Left kidney (tissue), 8 donors: ENCODE results near the gene ASPHD1. TPM values are rescaled to one million over a fixed set of nuclear protein-coding genes. Genes with fewer than 3 reads are reported as not detected.
"Not testable (repeated sequence)": the region's sequence is repeated elsewhere in the genome, so short reads cannot be mapped to it uniquely, and the experiment has no call there.

Experiments
- DNase-seq: peaks from one replicate; pipeline ENCODE4 v3.0.0-alpha.2; 2013
- long read RNA-seq, 8 donors: transcript quantifications; one replicate each; lab custom pipeline, GENCODE V29; 2026
- polyA plus RNA-seq: library from polyadenylated mRNA; unstranded; fragments of 120-200 nt; gene quantifications from one replicate; pipeline ENCODE4 v1.2.1, GENCODE V29; 2013; ENCODE audit not compliant: insufficient read length

ASPHD1 gene, protein sequence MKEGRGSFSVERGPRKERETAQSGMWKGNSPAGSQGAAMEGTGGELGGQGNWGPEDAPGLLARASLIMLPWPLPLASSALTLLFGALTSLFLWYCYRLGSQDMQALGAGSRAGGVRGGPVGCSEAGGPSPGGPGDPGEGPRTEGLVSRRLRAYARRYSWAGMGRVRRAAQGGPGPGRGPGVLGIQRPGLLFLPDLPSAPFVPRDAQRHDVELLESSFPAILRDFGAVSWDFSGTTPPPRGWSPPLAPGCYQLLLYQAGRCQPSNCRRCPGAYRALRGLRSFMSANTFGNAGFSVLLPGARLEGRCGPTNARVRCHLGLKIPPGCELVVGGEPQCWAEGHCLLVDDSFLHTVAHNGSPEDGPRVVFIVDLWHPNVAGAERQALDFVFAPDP
- 0.86 TPM for polyA plus RNA-seq
- long read RNA-seq, donor 1, result 0 reads
- long read RNA-seq, donor 2, partial matches to known transcripts, result 0 of 1 reads
- long read RNA-seq, donor 2, other reads (novel, unspliced or antisense), result 0 of 1 reads
- long read RNA-seq, donor 3, partial matches to known transcripts, result 0 of 7 reads
- long read RNA-seq, donor 3, other reads (novel, unspliced or antisense), result 6 of 7 reads
- long read RNA-seq, donor 4, result 0 reads
- long read RNA-seq, donor 5, partial matches to known transcripts, result 0 of 2 reads
- long read RNA-seq, donor 5, other reads (novel, unspliced or antisense), result 0 of 2 reads
- long read RNA-seq, donor 6, partial matches to known transcripts, result 0 of 2 reads
- long read RNA-seq, donor 6, other reads (novel, unspliced or antisense), result 0 of 2 reads
- long read RNA-seq, donor 7, partial matches to known transcripts, result 0 of 2 reads
- long read RNA-seq, donor 7, other reads (novel, unspliced or antisense), result 0 of 2 reads
- long read RNA-seq, donor 8, partial matches to known transcripts, result 0 of 1 reads
- long read RNA-seq, donor 8, other reads (novel, unspliced or antisense), result 0 of 1 reads

DNA sequence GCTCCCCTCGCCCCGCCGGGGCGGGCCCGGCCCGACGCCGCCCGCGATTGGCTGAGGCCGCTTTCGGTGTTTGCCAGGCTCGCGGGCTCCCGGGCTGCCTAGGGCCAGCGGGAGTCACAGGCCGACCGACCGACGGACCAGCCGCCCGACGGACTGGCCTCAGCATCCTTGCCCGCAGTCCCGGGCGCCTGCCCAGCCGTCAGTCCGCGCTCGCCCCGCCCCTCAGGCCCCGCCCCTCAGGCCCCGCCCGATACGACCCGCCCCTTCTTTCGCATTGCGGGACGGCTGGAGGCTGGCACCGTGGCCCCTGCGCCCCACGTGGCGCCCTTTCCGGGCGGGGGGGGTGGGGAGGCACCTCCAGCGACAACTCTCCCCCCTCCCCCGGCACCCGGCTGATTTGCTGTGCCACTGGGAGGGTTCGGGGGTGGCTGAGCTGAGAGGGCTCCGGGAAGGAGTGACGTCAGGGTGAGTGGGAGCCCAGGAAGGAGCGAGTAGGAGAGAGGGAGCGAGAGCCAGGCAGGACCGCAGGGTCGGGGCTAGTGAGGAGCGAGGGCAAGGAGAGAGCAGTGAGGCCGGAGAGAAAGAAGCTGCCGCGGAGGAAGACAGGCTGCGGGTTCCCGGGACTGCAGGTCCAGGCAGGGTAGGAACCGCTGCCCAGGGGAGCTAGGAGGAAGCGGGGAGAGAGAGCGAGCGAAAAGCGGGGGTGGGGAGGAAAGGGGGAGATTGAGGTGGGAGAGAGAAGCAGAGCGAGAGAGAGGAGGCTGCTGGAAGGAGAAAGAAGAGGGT is at the start of gene ASPHD1:
Gene ASPHD1, plus strand, starts transcription at position 387 of the 786 bp plus-strand sequence. CDS start 484 bp downstream, outside the sequence.
- peak; percentile 47 for DNase-seq

DNA sequence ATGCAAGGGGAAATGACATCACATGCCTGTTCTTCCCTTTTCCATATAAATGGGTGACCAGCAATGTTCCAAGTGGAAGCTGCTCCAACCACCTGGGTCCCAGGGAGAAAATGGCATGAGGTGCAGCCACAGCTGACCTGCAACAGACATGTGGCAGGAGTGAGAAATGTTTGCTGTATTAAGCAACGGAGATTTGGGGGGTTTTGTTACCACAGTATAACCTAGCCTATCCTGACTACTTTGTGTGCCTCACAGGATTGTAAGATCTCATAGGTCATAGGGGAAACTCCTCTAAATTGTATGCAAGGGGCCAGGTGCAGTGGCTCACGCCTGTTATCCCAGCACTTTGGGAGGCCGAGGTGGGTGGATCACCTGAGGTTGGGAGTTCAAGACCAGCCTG is 49.3 kb upstream of the ASPHD1 start:
- DNase-seq, result no peak

DNA sequence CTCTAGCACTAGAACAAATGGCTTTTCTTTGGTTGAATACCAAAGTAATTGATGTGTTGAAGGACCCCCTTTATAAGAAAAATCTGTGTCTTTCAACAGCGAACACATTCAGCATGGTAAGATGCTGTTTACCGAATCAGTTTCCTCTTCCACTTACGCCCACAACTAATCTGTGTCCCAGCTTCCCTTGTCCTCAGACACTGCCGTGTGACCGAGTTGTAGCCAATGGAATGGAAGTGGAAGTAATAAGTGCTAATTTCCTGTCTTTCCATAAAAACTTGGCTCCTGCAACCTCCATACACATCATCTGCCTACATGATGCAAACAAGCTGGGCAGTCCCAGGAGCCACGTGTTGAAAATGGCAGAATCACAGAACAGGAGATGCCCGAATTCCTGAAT is 47.6 kb upstream of the ASPHD1 start:
- DNase-seq, result peak; percentile 20

DNA sequence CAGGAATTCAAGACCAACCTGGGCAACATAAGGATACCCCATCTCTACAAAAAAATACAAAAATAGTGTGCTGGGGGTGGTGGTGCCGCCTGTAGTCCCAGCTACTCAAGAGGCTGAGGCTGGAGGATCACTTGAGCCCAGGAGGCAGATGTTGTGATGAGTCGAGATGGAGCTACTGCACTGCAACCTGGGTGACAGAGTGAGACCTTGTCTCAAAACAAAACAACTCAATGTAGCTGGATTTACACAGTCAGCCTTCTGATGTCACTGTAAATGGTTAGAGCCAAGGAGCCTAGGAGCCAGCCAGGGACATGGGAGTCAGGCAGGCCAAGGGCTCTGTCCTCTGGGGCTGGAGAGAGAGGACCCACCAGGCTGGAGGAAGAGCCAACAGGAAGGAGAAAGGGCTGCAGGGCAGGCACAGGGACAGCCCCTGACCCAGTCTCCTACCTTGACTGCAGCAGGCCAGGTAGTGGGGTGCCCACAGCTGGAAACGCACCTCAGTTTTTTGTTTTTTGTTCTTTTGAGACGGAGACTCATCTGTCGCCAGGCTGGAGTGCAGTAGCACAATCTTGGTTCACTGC is 45.7 kb upstream of the ASPHD1 start:
- DNase-seq, result no peak

DNA sequence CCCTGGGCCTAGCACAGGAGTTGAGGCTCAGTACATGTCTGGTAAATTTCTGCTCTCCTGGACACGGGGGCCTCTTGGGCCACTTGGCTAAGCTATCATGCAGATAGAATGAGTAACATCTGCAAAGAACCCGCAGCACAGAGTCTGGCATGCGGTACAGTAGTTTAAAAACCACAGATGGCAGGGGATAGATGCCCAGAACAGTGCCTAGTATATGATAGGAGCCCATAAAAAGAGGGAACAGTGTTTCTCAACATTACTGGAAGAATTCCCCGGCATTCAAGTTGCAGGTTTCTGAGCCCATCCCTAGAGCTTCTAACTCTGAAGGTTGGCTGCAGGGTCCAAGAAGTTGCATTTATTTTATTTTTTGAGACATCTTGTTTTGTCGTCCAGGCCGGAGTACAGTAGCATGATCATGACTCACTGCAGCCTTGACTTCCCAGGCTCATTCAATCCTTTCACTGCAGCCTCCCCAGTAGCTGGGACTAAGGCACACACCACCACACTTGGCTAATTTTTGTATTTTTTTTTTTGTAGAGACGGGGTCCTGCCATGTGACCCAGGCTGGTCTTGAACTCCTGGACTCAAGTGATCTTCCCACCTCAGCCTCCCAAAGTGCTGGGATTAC is 43.0 kb upstream of the ASPHD1 start:
- no peak for DNase-seq

DNA sequence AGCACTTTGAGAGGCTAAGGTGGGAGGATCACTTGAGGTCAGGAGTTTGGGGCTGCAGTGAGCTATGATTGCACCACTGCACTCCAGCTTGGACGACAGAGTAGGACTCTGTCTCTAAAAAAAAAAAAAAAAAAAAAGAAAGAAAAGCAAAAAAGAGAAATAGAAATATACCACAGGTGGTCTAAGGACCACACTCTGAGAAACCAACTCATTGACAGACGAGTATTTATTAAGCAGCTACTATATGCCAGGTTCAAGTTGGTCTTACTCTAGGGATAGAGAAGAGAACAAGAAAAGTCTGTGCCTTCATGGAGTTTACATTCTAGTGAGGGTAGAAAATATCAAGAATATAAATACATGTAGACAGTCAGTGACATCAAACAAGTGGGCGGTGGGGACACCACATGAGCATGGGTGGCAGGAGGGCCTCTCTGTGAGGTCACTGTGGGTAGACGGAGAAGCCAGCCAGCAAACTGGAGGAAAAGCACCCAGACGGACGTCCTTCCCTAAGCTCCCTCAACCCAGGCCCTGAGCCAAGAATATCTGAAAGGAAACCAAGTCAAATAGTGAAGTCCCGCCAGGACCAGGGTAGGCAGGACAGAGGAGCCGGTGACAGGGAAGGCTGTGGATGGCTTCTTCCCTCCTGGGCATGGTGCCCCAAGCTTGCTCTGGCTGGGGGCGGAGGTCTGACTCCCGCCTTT is 42.0 kb upstream of the ASPHD1 start:
- DNase-seq, result no peak

DNA sequence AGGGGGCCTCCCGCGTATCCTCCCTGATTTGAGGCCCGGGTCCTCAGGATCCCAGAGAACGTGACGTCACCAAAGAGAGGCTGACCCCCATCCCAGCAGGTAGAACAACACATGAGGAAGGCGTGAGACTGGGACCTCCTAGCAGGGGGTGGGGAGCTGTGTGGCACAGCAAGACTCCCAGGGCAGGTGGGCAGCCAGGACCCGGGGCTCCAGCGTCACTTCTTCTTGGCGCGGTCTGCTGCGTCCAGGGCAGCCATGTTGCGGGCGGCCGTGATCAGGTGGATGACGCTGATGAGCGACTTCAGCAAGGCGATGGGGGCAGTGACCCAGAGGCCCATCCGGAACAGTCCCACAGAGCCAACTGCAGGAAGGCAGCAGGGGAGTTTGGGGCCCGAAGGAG is 41.3 kb upstream of the ASPHD1 start:
- no peak for DNase-seq

DNA sequence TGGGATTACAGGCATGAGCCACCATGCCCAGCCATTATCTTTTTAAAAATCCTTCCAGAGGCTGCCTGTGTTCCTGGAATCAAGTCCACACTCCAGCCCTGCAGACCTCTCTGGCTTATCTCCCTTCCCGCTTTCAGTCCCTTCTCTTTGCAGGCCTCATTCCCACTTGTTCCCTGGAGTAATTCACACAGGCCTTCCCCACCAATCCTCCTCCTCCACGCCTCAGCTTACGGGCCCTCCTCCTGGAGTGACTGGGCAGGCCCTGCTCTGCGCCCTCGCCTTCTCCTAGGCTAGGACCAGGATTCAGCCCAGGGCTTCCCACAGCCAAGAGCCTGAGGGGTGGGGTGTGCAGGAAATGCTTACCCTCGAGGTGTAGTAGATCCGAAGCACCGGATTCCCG is 40.1 kb upstream of the ASPHD1 start:
- DNase-seq, result no peak

DNA sequence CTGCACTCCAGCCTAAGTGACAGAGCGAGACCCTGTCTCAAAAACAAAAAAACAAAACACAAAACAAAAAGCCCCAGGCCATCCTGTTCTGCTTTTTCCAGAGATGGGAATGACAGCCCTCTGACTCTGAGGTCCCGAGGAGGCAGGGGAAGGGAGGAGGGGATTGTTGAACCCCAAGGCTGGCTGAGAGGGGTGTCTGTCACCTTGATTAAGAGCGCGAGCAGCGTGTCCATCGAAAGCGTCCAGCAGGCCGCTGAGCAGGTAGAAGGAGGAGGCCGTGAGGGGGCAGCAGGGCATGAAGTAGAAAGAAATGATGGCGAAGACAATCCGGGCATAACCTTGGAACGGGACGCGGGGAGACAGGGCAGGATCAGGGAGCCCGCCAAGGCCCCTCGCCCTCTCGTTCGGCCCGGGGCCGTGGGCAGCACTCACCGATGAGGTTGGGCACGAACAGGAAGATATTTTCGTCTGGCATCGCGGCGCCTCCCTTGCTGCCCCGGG is 37.9 kb upstream of the ASPHD1 start:
- peak; percentile 18 for DNase-seq

DNA sequence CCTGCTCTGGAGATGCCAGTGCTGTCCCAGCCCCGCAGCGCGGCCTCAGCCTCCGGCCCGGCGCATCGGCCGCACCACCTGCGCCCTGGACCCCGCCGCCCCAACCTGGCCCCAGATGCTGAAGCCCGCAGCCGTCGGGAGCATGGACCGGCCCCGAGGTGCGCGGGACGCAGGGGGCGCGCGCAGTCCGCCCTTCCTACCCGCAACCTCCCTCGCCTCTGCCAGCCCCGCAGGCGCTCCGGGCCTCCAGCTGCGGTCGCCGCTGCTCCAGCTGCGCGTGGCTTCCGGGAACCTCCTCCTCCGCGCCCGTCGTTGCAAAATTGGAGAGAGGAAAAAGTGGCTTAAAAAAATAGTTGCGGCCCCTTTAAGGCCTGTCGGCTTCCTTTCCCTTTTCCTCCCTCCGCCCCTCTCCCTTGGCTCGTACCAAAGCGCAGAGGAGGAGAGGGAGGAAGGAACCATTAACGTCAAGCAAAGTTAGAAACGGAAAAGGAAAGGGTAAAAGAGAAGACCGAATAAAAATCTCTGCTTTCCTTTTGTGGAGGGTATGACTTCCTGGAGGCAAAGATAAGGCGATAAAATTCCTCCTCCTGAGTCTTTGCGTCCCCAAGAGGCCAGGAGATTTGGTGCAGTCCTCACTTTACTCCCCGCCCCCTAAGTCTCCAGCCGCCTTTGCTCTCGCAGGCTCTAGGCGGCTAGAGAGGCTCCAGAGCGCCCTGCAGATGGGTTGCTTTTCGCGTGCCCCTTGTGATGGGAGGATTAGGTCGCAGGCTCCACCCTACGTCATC is 37.2 kb upstream of the ASPHD1 start, which contains the start of gene CDIPT:
Gene CDIPT, minus strand, starts transcription at position 343 of the 785 bp plus-strand sequence. CDS start 369 bp downstream, outside the sequence.
- peak; percentile 97 for DNase-seq

DNA sequence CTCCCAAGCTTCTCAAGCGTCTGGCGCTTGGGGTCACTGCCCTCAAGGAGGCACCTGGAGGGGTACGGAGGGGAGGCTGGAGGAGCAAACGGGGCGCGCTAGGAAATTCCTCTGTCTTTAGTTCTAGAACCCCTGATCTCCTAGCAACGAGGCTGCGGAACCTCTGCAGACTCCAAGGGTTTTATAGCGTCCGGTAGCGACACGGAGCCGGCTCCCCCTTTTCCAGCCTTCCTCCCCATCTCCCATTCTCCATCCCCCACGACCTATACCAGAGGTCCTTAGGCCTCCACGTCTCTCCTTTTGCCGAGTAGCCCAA is 36.7 kb upstream of the ASPHD1 start:
- DNase-seq, result no peak

DNA sequence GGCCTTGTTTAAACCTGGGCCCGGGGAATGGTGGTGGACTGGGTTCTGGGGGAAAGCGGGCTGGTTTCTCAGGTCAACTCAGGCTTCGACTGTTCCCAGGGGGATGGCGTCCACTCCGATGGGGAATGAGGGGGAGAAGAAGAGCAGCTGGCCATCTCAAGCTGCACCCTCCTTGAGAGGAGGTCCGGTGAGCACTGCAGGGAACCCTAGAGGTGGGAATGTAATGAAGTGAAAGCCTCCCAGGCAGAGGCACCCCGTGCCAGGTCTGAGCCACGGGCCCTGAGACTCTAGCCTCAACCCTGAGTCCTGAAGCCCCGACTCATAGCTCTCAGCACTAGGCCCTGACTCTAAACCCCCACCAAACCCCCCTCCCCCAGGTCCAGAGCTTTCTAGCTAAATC is 36.1 kb upstream of the ASPHD1 start:
- no peak for DNase-seq

DNA sequence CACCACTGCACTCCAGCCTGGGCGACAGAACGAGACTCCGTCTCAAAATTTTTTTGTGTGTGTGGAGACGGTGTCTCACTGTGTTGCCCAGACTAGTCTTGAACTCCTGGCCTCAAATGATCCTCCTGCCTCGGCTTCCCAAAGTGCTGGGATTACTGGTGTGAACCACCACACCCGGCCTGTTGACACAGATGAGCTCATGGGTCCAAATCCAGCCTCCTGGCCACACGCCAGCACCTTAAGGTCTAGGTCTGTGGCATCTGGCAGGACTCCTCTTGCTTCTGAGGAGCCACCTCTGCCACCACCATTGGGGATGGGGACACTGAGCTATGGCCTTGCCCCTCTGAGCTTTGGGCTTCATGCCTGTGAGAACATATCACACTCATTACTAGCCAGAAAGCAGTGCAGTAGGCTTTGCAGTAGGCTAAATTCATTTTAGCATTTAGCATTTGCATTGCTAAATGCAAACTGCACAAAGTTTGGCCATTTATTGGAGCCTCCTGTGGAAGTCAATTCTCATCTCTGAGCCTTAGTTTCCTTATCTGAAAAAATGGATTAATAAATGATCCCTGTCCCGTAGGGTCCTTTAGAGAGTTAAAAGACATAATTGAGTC is 31.8 kb upstream of the ASPHD1 start:
- no peak for DNase-seq

DNA sequence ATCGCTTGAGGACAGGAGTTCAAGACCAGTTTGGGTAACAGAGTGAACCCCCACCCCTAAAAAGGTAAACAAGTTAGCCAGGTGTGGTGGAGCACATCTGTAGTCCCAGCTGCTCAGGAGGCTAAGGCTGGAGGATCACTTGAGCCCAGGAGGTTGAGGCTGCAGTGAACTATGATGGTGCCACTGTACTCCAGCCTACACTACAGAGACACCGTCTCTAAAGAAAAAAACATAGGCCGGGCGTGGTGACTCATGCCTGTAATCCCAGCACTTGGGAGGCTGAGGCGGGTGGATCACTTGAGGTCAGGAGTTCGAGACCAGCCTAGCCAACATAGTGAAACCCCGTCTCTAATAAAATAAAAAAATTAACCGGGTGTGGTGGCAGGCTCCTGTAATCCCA is 31.2 kb upstream of the ASPHD1 start:
- DNase-seq, result not testable (repeated sequence)

DNA sequence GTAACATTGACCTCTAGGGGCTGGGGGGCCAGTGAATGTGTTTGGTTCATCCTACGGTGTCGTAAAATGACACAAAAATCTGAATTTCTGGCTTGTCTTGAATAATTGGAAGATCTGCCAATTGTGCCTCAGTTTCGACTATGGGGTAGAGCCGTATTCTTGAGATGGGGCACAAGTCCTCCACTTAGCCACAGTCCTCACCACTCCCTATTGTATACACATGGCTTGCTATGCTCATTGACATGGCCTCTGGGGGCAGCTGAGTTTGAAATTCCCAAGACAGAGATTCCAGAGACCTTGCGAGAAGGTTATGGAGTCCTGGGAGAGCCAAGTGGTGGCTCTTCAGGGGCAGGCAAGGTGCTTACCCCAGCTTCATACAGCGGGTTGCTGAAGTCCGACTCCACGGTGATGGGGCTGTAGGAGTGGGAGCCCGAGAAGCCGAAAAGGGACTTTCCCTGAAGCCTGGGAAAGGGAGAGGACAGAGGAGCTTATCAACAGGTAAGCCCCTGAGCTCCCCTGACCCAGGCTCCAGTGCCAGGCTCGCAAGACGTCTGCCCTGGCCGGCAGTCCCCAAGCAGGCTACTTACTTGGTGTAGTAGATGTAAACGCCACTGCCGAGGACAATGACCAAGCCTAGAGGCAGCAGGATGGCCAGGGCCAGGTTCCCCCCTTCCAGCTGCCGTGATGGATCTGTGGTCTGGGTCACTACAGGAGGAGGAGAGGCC is 28.3 kb upstream of the ASPHD1 start:
- no peak for DNase-seq

DNA sequence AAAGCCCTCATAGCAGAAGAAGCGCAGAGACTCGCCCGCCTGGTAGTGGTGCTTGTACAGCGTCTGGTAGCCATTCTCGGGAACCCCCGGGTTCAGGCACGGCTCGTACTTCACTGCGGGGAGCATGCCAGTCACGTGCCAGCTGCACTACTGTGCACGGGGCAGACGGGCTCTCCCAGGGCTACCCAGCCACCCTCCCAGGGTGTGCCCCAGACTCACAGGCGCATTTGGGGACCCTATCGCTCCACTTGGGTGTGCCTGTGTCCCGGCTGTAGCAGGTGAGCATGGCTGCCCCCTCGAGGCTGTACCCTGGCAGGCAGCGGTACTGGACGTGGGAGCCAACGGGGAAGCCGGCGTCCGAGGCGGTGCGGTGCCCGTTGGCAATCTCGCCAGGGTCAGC is 27.0 kb upstream of the ASPHD1 start:
- no peak for DNase-seq

DNA sequence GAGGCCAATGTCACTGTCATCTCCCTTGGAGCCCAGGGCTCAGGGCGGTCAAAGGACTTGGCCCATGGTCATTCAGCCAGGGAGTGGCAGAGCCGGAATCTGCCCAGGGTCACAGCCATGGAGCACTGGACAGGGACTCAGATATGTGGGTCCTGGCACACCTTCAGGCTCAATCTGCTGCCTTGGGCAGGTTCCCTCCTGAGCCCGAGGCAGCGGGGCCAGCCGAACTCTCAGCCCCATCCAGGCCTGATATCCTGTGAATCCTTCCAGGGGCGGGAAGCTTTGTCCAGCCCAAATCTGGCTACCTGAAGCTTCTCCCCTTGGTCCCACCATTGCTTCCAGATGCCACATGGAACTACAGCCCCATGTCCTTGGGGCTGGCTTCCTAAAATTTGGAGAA is 25.1 kb upstream of the ASPHD1 start:
- DNase-seq, result no peak

DNA sequence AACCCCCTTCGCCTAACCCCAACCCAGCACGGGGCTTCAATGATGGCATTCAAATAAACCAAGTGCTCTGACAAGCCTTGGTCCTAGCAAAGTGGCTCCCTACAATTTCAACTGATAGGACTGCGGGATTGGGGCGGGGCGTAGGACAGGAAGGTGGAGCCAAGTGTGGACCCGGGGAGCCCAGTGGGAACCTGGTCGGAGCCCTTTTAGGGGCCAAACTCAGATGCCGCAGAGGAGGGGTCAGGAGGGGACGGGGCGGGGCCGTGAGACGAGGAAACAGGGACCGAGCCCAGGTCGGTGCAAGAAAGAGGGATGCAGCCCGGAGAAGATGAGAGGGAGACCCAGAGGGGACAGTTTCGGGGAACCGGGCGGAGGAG is 24.1 kb upstream of the ASPHD1 start:
- no peak for DNase-seq
